Breast epithelium (tissue), 3 donors: Measurements from ENCODE around the gene ATP2B3.

Experiments
- POLR2A ChIP-seq: fragments of 450-650 bp; IDR thresholded peaks from one replicate; pipeline ENCODE4 v1.6.1; 2016; ENCODE audit warnings: antibody characterized with exemption, mild to moderate bottlenecking, moderate library complexity
- TF ChIP-seq, protein P1 (sequence below), 3 donors: fragments of 450-650 bp; IDR thresholded peaks; one replicate each; pipeline ENCODE4 v1.5.1; 2016 to 2017; ENCODE audit warnings: antibody characterized with exemption in 3 of 3, mild to moderate bottlenecking in 3 of 3, moderate library complexity in 3 of 3

DNA sequence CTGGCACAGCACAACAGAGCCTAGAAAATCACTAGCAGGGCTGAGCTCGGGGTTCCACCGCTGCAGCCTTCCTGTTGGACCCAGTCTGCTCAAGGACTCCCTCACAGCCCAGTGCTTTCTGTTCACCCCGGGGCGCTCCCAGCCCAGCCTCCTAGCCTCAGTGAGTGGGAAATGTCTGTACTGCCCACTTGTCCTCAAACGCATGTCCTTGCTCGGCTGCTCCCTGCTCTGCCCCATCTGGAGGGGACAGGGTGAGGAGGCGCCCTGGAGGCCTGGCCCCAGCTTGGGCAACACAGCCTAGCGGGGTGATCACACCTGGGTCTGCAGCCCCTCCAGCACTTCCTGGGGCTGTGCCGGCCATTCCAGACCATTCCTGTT is 93.4 kb downstream of the ATP2B3 start:
- TF ChIP-seq, protein P1, sequence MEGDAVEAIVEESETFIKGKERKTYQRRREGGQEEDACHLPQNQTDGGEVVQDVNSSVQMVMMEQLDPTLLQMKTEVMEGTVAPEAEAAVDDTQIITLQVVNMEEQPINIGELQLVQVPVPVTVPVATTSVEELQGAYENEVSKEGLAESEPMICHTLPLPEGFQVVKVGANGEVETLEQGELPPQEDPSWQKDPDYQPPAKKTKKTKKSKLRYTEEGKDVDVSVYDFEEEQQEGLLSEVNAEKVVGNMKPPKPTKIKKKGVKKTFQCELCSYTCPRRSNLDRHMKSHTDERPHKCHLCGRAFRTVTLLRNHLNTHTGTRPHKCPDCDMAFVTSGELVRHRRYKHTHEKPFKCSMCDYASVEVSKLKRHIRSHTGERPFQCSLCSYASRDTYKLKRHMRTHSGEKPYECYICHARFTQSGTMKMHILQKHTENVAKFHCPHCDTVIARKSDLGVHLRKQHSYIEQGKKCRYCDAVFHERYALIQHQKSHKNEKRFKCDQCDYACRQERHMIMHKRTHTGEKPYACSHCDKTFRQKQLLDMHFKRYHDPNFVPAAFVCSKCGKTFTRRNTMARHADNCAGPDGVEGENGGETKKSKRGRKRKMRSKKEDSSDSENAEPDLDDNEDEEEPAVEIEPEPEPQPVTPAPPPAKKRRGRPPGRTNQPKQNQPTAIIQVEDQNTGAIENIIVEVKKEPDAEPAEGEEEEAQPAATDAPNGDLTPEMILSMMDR (IDR thresholded peaks at IDR 0.05): no peak
- TF ChIP-seq POLR2A: no peak
